GM18507 (cell line): Measurements from ENCODE around the gene RPL14.
"Not testable (repeated sequence)": the region's sequence is repeated elsewhere in the genome, so short reads cannot be mapped to it uniquely, and the experiment has no call there.

ENCODE experiments used
- DNase-seq: peaks from one replicate; pipeline ENCODE4 v3.0.0; 2011; ENCODE audit warnings: low read depth; ENCODE audit not compliant: insufficient read length; ENCODE audit errors: extremely low spot score
- FAIRE-seq: peaks from 2 replicates; lab custom pipeline; 2011; peaks lifted over from hg19 to GRCh38; lab: Jason Lieb, UNC

RPL14 gene

GRCh38 chr3:40460481-40460880 lies 3.3 kb downstream of the RPL14 start:
- DNase-seq, FAIRE-seq: not testable (repeated sequence)

GRCh38 chr3:40461161-40461560 lies 4.0 kb downstream of the RPL14 start:
- FAIRE-seq (no peak), DNase-seq (no peak)

- not testable (repeated sequence) for FAIRE-seq, DNase-seq
Observed at GRCh38 chr3:40462838-40463237, 5.7 kb downstream of the RPL14 start.

- no peak for FAIRE-seq
Observed at GRCh38 chr3:40463579-40463978, 6.4 kb downstream of the RPL14 start.

GRCh38 chr3:40464339-40465110 lies 7.4 kb downstream of the RPL14 start:
- DNase-seq (no peak), FAIRE-seq (no peak)

More at GRCh38 chr3:40463579-40463978, 6.4 kb downstream of the RPL14 start:
- DNase-seq = no peak

- no peak for DNase-seq
- no peak for FAIRE-seq
Observed at GRCh38 chr3:40465111-40465407, 7.9 kb downstream of the RPL14 start.

- no peak for DNase-seq
- FAIRE-seq = no peak
Observed at GRCh38 chr3:40465456-40465855, 8.3 kb downstream of the RPL14 start.

- FAIRE-seq = no peak
- DNase-seq = no peak
Observed at GRCh38 chr3:40468018-40468417, 10.9 kb downstream of the RPL14 start.

GRCh38 chr3:40470701-40471100 lies 13.6 kb downstream of the RPL14 start:
- FAIRE-seq = no peak
- DNase-seq = no peak

GRCh38 chr3:40476478-40477470 lies 19.6 kb downstream of the RPL14 start, which contains the start of gene ZNF619:
Gene ZNF619, plus strand, starts transcription at chr3:40477122. Its CDS starts 858 bp downstream, at chr3:40477980.
- DNase-seq = peak; percentile 68
- FAIRE-seq = peak; percentile 85

GRCh38 chr3:40477666-40478065 lies 20.5 kb downstream of the RPL14 start:
- no peak for DNase-seq
- no peak for FAIRE-seq

- DNase-seq (no peak), FAIRE-seq (no peak)
Observed at GRCh38 chr3:40487172-40487571, 30.0 kb downstream of the RPL14 start.

- FAIRE-seq (no peak), DNase-seq (no peak)
Observed at GRCh38 chr3:40490916-40491315, 33.8 kb downstream of the RPL14 start.

- FAIRE-seq (no peak), DNase-seq (no peak)
Observed at GRCh38 chr3:40494698-40495097, 37.6 kb downstream of the RPL14 start.

- FAIRE-seq = no peak
Observed at GRCh38 chr3:40497288-40497687, 40.1 kb downstream of the RPL14 start.

GRCh38 chr3:40499952-40500351 lies 42.8 kb downstream of the RPL14 start:
- FAIRE-seq = no peak
- no peak for DNase-seq

More at GRCh38 chr3:40497288-40497687, 40.1 kb downstream of the RPL14 start:
- no peak for DNase-seq

- DNase-seq (no peak), FAIRE-seq (no peak)
Observed at GRCh38 chr3:40502034-40502433, 44.9 kb downstream of the RPL14 start.

GRCh38 chr3:40504636-40505430 lies 47.7 kb downstream of the RPL14 start:
- DNase-seq (no peak), FAIRE-seq (no peak)

- FAIRE-seq (peak; percentile 79), DNase-seq (peak; percentile 32)
Observed at GRCh38 chr3:40505599-40506462, 48.7 kb downstream of the RPL14 start, which contains the start of gene ZNF620. Gene ZNF620, plus strand, starts transcription at chr3:40506039. Its CDS starts 314 bp downstream, at chr3:40506353.
